SK-N-MC (cell line): ENCODE results near the gene ZBTB46.

Source experiments
- EZH2 ChIP-seq: fragments of 200-600 bp; sonication (generic); IDR thresholded peaks from one replicate; pipeline ENCODE4 v1.6.1; 2017; ENCODE audit warnings: antibody characterized with exemption
- FOXP2 ChIP-seq: optimal IDR thresholded peaks from 2 replicates; pipeline ENCODE3; 2011; ENCODE audit warnings: mild to moderate bottlenecking, moderate library complexity; ENCODE audit not compliant: insufficient read depth; ENCODE audit errors: extremely low read length, control extremely low read depth
- POLR2AphosphoS5 ChIP-seq: IDR thresholded peaks from 2 replicates; pipeline ENCODE4 v1.6.1; 2012; ENCODE audit warnings: mild to moderate bottlenecking, low read depth, low read length, borderline replicate concordance

DNA sequence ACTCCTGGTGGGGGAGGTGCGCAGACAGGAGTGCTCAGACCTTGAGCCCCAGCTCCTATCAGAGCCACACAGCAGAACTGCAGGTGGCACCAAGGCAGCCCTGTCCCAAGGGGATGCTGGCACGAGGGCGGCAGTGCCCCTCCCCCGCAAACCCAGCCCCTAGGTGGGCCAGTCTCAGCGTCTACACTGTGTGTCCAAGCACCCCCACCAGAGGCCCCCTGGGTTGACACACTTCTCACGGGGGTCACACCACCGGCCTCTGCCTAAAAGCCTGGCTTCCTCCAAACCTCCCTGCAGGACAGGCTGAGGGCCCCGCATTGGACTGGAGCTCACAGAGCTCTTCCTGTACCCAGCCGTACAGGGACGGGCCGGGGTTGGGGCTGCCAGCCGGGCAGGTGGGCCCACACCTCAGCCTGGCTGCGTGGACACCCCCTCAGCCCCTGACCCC lies 83.4 kb downstream of the ZBTB46 start:
- TF ChIP-seq EZH2 (no peak), POLR2AphosphoS5 (no peak), FOXP2 (no peak)
